H9 (cell line): ENCODE results near the gene MBP. TPM values are rescaled to one million over a fixed set of nuclear protein-coding genes. Genes with fewer than 3 reads are reported as not detected.

ENCODE experiments used
- DNase-seq: peaks from one replicate; pipeline ENCODE4 v3.0.0-alpha.2; 2017
- H2AFZ ChIP-seq: one replicate; pipeline ENCODE4 v1.6.1; 2013; ENCODE audit warnings: mild to moderate bottlenecking, low read length, control low read depth, moderate library complexity
- H2AK5ac ChIP-seq: 2 replicates; pipeline ENCODE4 v1.6.1; 2013; ENCODE audit warnings: low read length, control low read depth, mixed read lengths; ENCODE audit not compliant: insufficient read length
- H2BK120ac ChIP-seq: one replicate; pipeline ENCODE4 v1.6.1; 2013; ENCODE audit warnings: low read depth, mild to moderate bottlenecking, low read length, control low read depth, inconsistent platforms; ENCODE audit not compliant: poor library complexity, severe bottlenecking
- H2BK12ac ChIP-seq: 2 replicates; pipeline ENCODE4 v1.6.1; 2013; ENCODE audit warnings: low read length, control low read depth, mixed read lengths, low read depth; ENCODE audit not compliant: insufficient read length
- H2BK15ac ChIP-seq: 2 replicates; pipeline ENCODE4 v1.6.1; 2013; ENCODE audit warnings: low read depth, low read length, control low read depth
- H2BK20ac ChIP-seq: one replicate; pipeline ENCODE4 v1.6.1; 2013; ENCODE audit warnings: low read depth, mild to moderate bottlenecking, low read length, control low read depth, inconsistent platforms; ENCODE audit not compliant: poor library complexity, severe bottlenecking
- H2BK5ac ChIP-seq: 2 replicates; pipeline ENCODE4 v1.6.1; 2013; ENCODE audit warnings: low read length, control low read depth, mixed read lengths; ENCODE audit not compliant: insufficient read length
- H3K14ac ChIP-seq: 2 replicates; pipeline ENCODE4 v1.6.1; 2013; ENCODE audit warnings: low read length, control low read depth; ENCODE audit not compliant: insufficient read depth
- H3K18ac ChIP-seq: 2 replicates; pipeline ENCODE4 v1.6.1; 2013; ENCODE audit warnings: low read depth, mild to moderate bottlenecking, mixed read lengths, low read length, control low read depth; ENCODE audit not compliant: insufficient read length
- H3K23ac ChIP-seq: 2 replicates; pipeline ENCODE4 v1.6.1; 2013; ENCODE audit warnings: low read length, control low read depth, mixed read lengths, low read depth; ENCODE audit not compliant: insufficient read length
- H3K23me2 ChIP-seq: 2 replicates; pipeline ENCODE4 v1.6.1; 2013; ENCODE audit warnings: low read depth, mild to moderate bottlenecking, mixed read lengths, low read length, control low read depth; ENCODE audit not compliant: insufficient read length, poor library complexity, severe bottlenecking
- H3K27ac ChIP-seq: 2 replicates; pipeline ENCODE4 v1.5.1; 2013; ENCODE audit warnings: low read length, control low read depth, mixed read lengths, low read depth; ENCODE audit not compliant: insufficient read length
- H3K27me3 ChIP-seq: 2 replicates; pipeline ENCODE4 v1.6.1; 2013; ENCODE audit warnings: low read length, control low read depth, inconsistent platforms; ENCODE audit not compliant: insufficient read depth
- H3K4ac ChIP-seq: 2 replicates; pipeline ENCODE4 v1.6.1; 2013; ENCODE audit warnings: low read depth, mild to moderate bottlenecking, control low read depth, inconsistent platforms, low read length, moderate library complexity
- H3K4me1 ChIP-seq: 2 replicates; pipeline ENCODE4 v1.6.1; 2013; ENCODE audit warnings: low read length, control low read depth, inconsistent platforms; ENCODE audit not compliant: insufficient read depth
- H3K4me2 ChIP-seq: 2 replicates; pipeline ENCODE4 v1.6.1; 2013; ENCODE audit warnings: low read length, control low read depth, mixed read lengths; ENCODE audit not compliant: insufficient read length, insufficient read depth
- H3K56ac ChIP-seq: 2 replicates; pipeline ENCODE4 v1.6.1; 2013; ENCODE audit warnings: low read depth, mild to moderate bottlenecking, mixed read lengths, low read length, control low read depth; ENCODE audit not compliant: insufficient read length
- H3K79me1 ChIP-seq: 2 replicates; pipeline ENCODE4 v1.6.1; 2013; ENCODE audit warnings: low read depth, mild to moderate bottlenecking, moderate library complexity, low read length, control low read depth, inconsistent platforms; ENCODE audit not compliant: insufficient read depth, poor library complexity, severe bottlenecking
- H3K79me2 ChIP-seq: 2 replicates; pipeline ENCODE4 v1.6.1; 2013; ENCODE audit warnings: low read length, control low read depth, inconsistent platforms; ENCODE audit not compliant: insufficient read depth
- H3K9ac ChIP-seq: 2 replicates; pipeline ENCODE4 v1.6.1; 2013; ENCODE audit warnings: low read length, control low read depth, mixed read lengths; ENCODE audit not compliant: insufficient read length; ENCODE audit errors: extremely low read depth
- H3K9me3 ChIP-seq: one replicate; pipeline ENCODE4 v1.6.1; 2013; ENCODE audit warnings: low read depth, low read length, inconsistent platforms; ENCODE audit not compliant: control insufficient read depth
- H3T11ph ChIP-seq: one replicate; pipeline ENCODE4 v1.6.1; 2013; ENCODE audit warnings: mild to moderate bottlenecking, low read length, control low read depth, inconsistent platforms
- H4K20me1 ChIP-seq: one replicate; pipeline ENCODE4 v1.6.1; 2013; ENCODE audit not compliant: control insufficient read depth, insufficient read length, insufficient read depth
- H4K5ac ChIP-seq: 2 replicates; pipeline ENCODE4 v1.6.1; 2013; ENCODE audit warnings: low read depth, mild to moderate bottlenecking, mixed read lengths, low read length, control low read depth; ENCODE audit not compliant: insufficient read length
- H4K8ac ChIP-seq: replicated peaks from 2 replicates; pipeline ENCODE4 v1.6.1; 2013; ENCODE audit warnings: low read length, control low read depth, mixed read lengths, low read depth; ENCODE audit not compliant: insufficient read length
- H4K91ac ChIP-seq: 2 replicates; pipeline ENCODE4 v1.6.1; 2013; ENCODE audit warnings: low read depth, mild to moderate bottlenecking, moderate library complexity, mixed read lengths, low read length, control low read depth; ENCODE audit not compliant: insufficient read length
- H3K27ac Mint-ChIP-seq, 3 experiments: 2 replicates in 2 of 3; 3 replicates in 1 of 3; pipeline ENCODE4 v1.8.0; 2020 to 2021; ENCODE audit warnings: mixed read lengths in 3 of 3, mild to moderate bottlenecking in 1 of 3, moderate library complexity in 1 of 3
- H3K27me3 Mint-ChIP-seq: 2 replicates; pipeline ENCODE4 v1.8.0; 2021; ENCODE audit warnings: low read depth, mild to moderate bottlenecking, moderate library complexity, mixed read lengths
- H3K36me3 Mint-ChIP-seq, 3 experiments: 2 replicates in 2 of 3; 3 replicates in 1 of 3; pipeline ENCODE4 v1.8.0; 2020 to 2021; ENCODE audit warnings: low read depth in 3 of 3, mixed read lengths in 3 of 3; ENCODE audit not compliant: insufficient read depth in 1 of 3
- H3K4me1 Mint-ChIP-seq, 2 experiments: 2 replicates each; pipeline ENCODE4 v1.8.0; 2020; ENCODE audit warnings: mixed read lengths in 2 of 2
- H3K4me3 Mint-ChIP-seq, 2 experiments: 2 replicates in 1 of 2; 3 replicates in 1 of 2; pipeline ENCODE4 v1.8.0; 2020 to 2021; ENCODE audit warnings: mild to moderate bottlenecking in 2 of 2, mixed read lengths in 2 of 2, moderate library complexity in 1 of 2
- H3K9me3 Mint-ChIP-seq, 2 experiments: 2 replicates in 1 of 2; 3 replicates in 1 of 2; pipeline ENCODE4 v1.8.0; 2020; ENCODE audit warnings: mild to moderate bottlenecking in 2 of 2, mixed read lengths in 2 of 2, moderate library complexity in 1 of 2
- CTCF ChIP-seq: fragments of 200-600 bp; sonication (generic); conservative IDR thresholded peaks from 3 replicates; pipeline ENCODE4 v1.8.0; 2021; ENCODE audit warnings: antibody characterized with exemption, mild to moderate bottlenecking
- WGBS: extraction: QIAGEN DNeasy Blood & Tissue Kit; methylation state at CpG from one replicate; pipeline ENCODE4 v1.1.7; 2013; ENCODE audit warnings: missing lambda C conversion rate, low lambda C conversion rate, mixed read lengths; ENCODE audit not compliant: insufficient read length; ENCODE audit errors: extremely low coverage; 5-methylcytosine and 5-hydroxymethylcytosine counted together
- total RNA-seq: library from RNA; stranded (reverse); gene quantifications from 2 replicates; pipeline ENCODE4 v1.2.1, GENCODE V29; 2021

Gene MBP
- total RNA-seq, 1 experiment from 2014 or later: 8.6 TPM

GRCh38 chr18:77089723-77090285 lies 42.8 kb downstream of the MBP start:
- TF ChIP-seq CTCF: no peak
- H3K9me3 ChIP-seq: no peaks in the 10 kb centered on the region
- H4K20me1 ChIP-seq: no peaks in the 10 kb centered on the region
- no CpG with 5 or more reads among the region's 9 CpGs for WGBS
- no peak overlapping the region for H3K56ac ChIP-seq
- H4K91ac ChIP-seq: no peak overlapping the region
- DNase-seq: no peak
- H4K8ac ChIP-seq: no peak overlapping the region
- H3T11ph ChIP-seq: no peak overlapping the region
- H3K27me3 Mint-ChIP-seq: peaks cover 22% of the 10 kb centered on the region
- H3K79me2 ChIP-seq: no peaks in the 10 kb centered on the region
- 0 out of 2 replicates have a peak overlapping the region, but pooled peaks have one; percentile 14 for H3K14ac ChIP-seq
- H3K9me3 Mint-ChIP-seq: 0 out of 5 replicates have a peak, but pooled peaks cover 0 to 2% of the 10 kb centered on the region in 2 experiments
- H3K27me3 ChIP-seq: no peaks in the 10 kb centered on the region
- H3K23me2 ChIP-seq: peaks cover 6% of the 10 kb centered on the region
- H3K4ac ChIP-seq: no peak overlapping the region
- no peaks in the 10 kb centered on the region for H3K79me1 ChIP-seq
- no peak overlapping the region for H2BK12ac ChIP-seq
- no peak overlapping the region for H2AK5ac ChIP-seq
- H3K36me3 Mint-ChIP-seq: no peaks in the 10 kb centered on the region
- H2BK120ac ChIP-seq: no peak overlapping the region
- H3K18ac ChIP-seq: no peak overlapping the region
- no peak overlapping the region for H4K5ac ChIP-seq
- H3K27ac Mint-ChIP-seq: peak overlapping the region in 1 of 3 experiments; percentile 1; a peak in 3 of 7 replicates
- peaks cover 5% of the 10 kb centered on the region; the same call in 1 of the 2 replicates for H3K4me1 ChIP-seq
- no peak overlapping the region for H3K23ac ChIP-seq
- H2BK5ac ChIP-seq: no peak overlapping the region
- H2BK15ac ChIP-seq: no peak overlapping the region
- H3K27ac ChIP-seq: no peak overlapping the region
- peaks cover 26 to 35% of the 10 kb centered on the region in 2 experiments for H3K4me1 Mint-ChIP-seq
- H2AFZ ChIP-seq: no peak overlapping the region
- no peak overlapping the region for H2BK20ac ChIP-seq
- H3K4me3 Mint-ChIP-seq: no peak overlapping the region
- H3K9ac ChIP-seq: no peak overlapping the region
- no peak overlapping the region for H3K4me2 ChIP-seq
